ENCODE results near the gene TRIM54. TPM values are rescaled to one million over a fixed set of nuclear protein-coding genes. Genes with fewer than 3 reads are reported as not detected.

The TRIM54 gene
- total and polyA plus RNA-seq, 4 experiments from 2014 or later: 0.17 TPM; not detected in 3

DNA sequence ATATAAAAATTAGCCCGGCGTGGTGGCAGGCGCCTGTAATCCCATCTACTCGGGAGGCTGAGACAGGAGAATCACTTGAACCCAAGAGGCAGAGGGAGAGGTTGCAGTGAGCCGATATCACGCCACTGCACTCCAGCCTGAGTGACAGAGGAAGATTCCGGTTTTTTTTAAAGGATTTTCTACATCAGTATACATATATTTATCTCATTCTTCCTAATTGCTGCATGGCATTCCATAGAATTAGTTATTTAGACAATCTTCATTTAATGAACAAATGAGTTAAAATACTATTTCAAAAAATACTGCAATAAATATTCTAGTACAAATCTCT is 72.3 kb downstream of the TRIM54 start:
- Histone ChIP-seq H3K4me3 (ENCODE audit: low read length in 2 of 2) (no peak overlapping the region), H3K4me1 (ENCODE audit: insufficient read depth, low read length) (peaks cover 53% of the 10 kb centered on the region), H3K36me3 (ENCODE audit: insufficient read depth, low read length) (no peaks in the 10 kb centered on the region), H3K27ac (ENCODE audit: low read depth, low read length) (no peak overlapping the region), H3K27me3 (ENCODE audit: insufficient read depth, low read length) (no peaks in the 10 kb centered on the region), H3K9me3 (ENCODE audit: control insufficient read depth in 1 of 2, low read length in 2 of 2) (no peaks in the 10 kb centered on the region)
- ChIA-PET CTCF (ENCODE audit: partially characterized antibody) (interaction anchor here (1.5 kb wide), 1 partner anchor 15 kb away, joined by 8 read pairs; no protein-coding TSS in a partner anchor), POLR2A (ENCODE audit: partially characterized antibody) (no interaction called here)
- peak overlapping the region in 3 of 7 donors; percentile 14 to 99 (median 37) for H3K27ac Mint-ChIP-seq
- peak overlapping the region in 5 of 8 donors; percentile 15 to 54 (median 43) for H3K4me3 Mint-ChIP-seq
- H3K4me1 Mint-ChIP-seq: peaks cover 44 to 76% (median 56%) of the 10 kb centered on the region in 4 donors
- H3K36me3 Mint-ChIP-seq: peaks cover 7 to 29% of the 10 kb centered on the region in 2 donors
- DNase-seq: no peak
- intact Hi-C loops (cut with micrococcal nuclease): no loop called here
- peaks cover 0 to 5% (median 0%) of the 10 kb centered on the region in 8 donors for H3K9me3 Mint-ChIP-seq
- H3K27me3 Mint-ChIP-seq: no peaks in the 10 kb centered on the region

DNA sequence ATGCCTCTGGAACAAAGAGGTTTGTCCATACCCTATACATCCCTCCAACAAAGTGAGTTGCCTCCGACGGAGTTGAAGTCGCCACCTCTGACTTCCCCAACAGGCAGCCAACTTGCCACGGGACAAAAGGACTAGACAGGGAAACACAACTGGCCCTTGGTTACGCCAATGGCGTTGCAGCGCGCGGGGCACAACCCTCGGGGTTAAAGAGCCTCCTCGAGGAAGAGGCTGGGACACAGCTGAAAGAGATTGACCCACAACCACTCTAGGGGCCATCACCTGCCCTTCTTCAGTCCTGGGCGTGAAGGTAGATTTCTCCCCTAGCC is 73.8 kb downstream of the TRIM54 start:
- H3K4me1 Mint-ChIP-seq: peaks cover 38 to 68% (median 51%) of the 10 kb centered on the region in 4 donors
- Histone ChIP-seq H3K27me3 (ENCODE audit: insufficient read depth, low read length) (no peaks in the 10 kb centered on the region), H3K9me3 (ENCODE audit: control insufficient read depth in 1 of 2, low read length in 2 of 2) (no peaks in the 10 kb centered on the region), H3K36me3 (ENCODE audit: insufficient read depth, low read length) (no peaks in the 10 kb centered on the region), H3K4me1 (ENCODE audit: insufficient read depth, low read length) (peaks cover 53% of the 10 kb centered on the region), H3K4me3 (ENCODE audit: low read length in 2 of 2) (peak overlapping the region; percentile 49 to 75), H3K27ac (ENCODE audit: low read depth, low read length) (peak overlapping the region; percentile 85)
- H3K27ac Mint-ChIP-seq: peak overlapping the region; percentile 96 to 100 (median 99)
- POLR2A ChIA-PET (ENCODE audit: partially characterized antibody): interaction anchor here (0.9 to 2.9 kb wide), 11 partner anchors 11 to 308 kb away, joined by 3 to 49 read pairs (median 6); partner anchors contain the start of genes EIF2B4, MPV17, NRBP1 and PPM1G
- peak overlapping the region; percentile 96 to 100 (median 98) for H3K4me3 Mint-ChIP-seq
- H3K9me3 Mint-ChIP-seq: peaks cover 0 to 5% (median 0%) of the 10 kb centered on the region in 8 donors
- H3K27me3 Mint-ChIP-seq: no peaks in the 10 kb centered on the region
- CTCF ChIA-PET (ENCODE audit: partially characterized antibody): interaction anchor here (0.9 to 2.6 kb wide), 3 partner anchors 9 to 53 kb away, joined by 3 to 16 read pairs (median 4); partner anchors contain the start of genes EIF2B4 and SNX17
- DNase-seq: no peak
- intact Hi-C loops (cut with micrococcal nuclease): loop anchor here (1.0 to 5.0 kb wide), 7 partner anchors 14 to 271 kb away; partner anchors contain the start of genes CCDC121, EIF2B4, GPN1 and IFT172
- peaks cover 4 to 24% of the 10 kb centered on the region in 2 donors for H3K36me3 Mint-ChIP-seq

DNA sequence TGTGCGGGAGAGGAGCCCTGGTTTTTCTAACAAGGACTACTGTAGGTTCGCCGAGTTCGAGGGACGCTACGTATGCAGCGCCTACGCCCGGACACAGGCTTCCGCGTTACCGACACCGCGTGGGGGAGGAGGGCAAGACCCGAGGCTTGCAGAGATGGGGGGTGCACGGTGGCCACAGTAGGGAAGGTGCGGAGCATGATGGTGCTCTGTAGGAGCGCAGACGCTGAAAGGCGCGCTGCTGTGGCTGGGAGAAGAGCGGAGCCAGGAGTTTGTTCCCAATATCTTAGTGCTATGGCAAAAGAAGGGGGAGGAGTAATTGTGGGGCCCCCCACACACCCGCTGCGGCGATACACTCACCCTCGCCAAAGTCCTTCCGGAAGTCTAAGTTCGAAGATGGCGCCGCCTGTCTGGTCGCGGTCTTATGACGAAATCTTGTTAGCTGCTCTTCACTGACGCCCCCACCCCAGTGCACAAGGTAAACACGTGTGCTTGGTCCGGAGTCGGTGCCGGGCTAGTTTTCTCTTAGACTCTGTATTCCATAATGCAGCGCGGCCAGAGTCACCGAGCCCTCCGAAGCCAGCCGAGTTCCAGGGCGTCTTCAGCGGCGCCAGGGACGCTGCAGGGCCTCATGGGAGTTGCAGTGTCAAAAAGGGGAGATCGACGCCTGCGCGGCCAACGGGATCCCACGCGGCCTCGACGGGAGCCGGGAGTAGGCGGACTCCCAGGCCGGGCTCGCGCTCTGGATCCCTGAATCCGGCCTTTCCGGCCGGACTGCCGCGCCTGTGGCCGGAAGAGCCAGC is 74.4 kb downstream of the TRIM54 start, which contains the start of gene GTF3C2:
Gene GTF3C2, minus strand, starts transcription at position 383 of the 800 bp plus-strand sequence. CDS start 13,210 bp downstream, outside the sequence.
- peaks cover 0 to 5% (median 0%) of the 10 kb centered on the region in 8 donors for H3K9me3 Mint-ChIP-seq
- H3K4me1 ChIP-seq (ENCODE audit: insufficient read depth, low read length): peaks cover 51% of the 10 kb centered on the region

More for the DNA sequence above, 74.4 kb downstream of the TRIM54 start, which contains the start of gene GTF3C2:
- Histone ChIP-seq H3K27ac (ENCODE audit: low read depth, low read length) (peak within 1 kb of the TSS; percentile 85), H3K4me3 (ENCODE audit: low read length in 2 of 2) (peak within 1 kb of the TSS; percentile 49 to 75), H3K36me3 (ENCODE audit: insufficient read depth, low read length) (no peaks in the 10 kb centered on the region), H3K27me3 (ENCODE audit: insufficient read depth, low read length) (no peaks in the 10 kb centered on the region), H3K9me3 (ENCODE audit: control insufficient read depth in 1 of 2, low read length in 2 of 2) (no peaks in the 10 kb centered on the region)
- Mint-ChIP-seq H3K4me3 (peak within 1 kb of the TSS; percentile 96 to 100 (median 98)), H3K27ac (peak within 1 kb of the TSS; percentile 96 to 100 (median 99)), H3K36me3 (peaks cover 4 to 24% of the 10 kb centered on the region in 2 donors), H3K4me1 (peaks cover 36 to 64% (median 48%) of the 10 kb centered on the region in 4 donors), H3K27me3 (no peaks in the 10 kb centered on the region)
- intact Hi-C loops (cut with micrococcal nuclease): loop anchor here (1.0 to 5.0 kb wide), 7 partner anchors 14 to 271 kb away; partner anchors contain the start of genes CCDC121, EIF2B4, GPN1 and IFT172
- POLR2A ChIA-PET (ENCODE audit: partially characterized antibody): interaction anchor here (0.7 to 2.9 kb wide), 14 partner anchors 10 to 307 kb away, joined by 3 to 49 read pairs (median 4); partner anchors contain the start of genes EIF2B4, MPV17, NRBP1 and OST4
- CTCF ChIA-PET (ENCODE audit: partially characterized antibody): interaction anchor here (2.6 kb wide), 1 partner anchor 13 kb away, joined by 16 read pairs; the partner anchor contains the start of genes EIF2B4 and SNX17
- peak; percentile 93 to 97 (median 93) for DNase-seq

Other genes starting within 250 kb of the TRIM54 start
- 10 to 100 TPM; 97.3 to 99.8 TPM for gene TMEM214, start 249.5 kb upstream of the TRIM54 start, total RNA-seq
- 10 to 100 TPM; 25.6 to 34.5 TPM for gene TMEM214, start 249.5 kb upstream of the TRIM54 start, polyA plus RNA-seq
- 10 to 100 TPM; 12.2 to 14.9 TPM for gene AGBL5, start 230.8 kb upstream of the TRIM54 start, total RNA-seq
- 1 to 10 TPM; 7.4 to 9.3 TPM for gene AGBL5, start 230.8 kb upstream of the TRIM54 start, polyA plus RNA-seq
- 100 to 1,000 TPM; 269 to 296 TPM for gene OST4, start 210.8 kb upstream of the TRIM54 start, total RNA-seq
- 100 to 1,000 TPM; 877 to 958 TPM for gene OST4, start 210.8 kb upstream of the TRIM54 start, polyA plus RNA-seq
- under 1 TPM; 0.33 to 0.81 TPM for gene EMILIN1, start 203.8 kb upstream of the TRIM54 start, total RNA-seq
- gene EMILIN1, start 203.8 kb upstream of the TRIM54 start, polyA plus RNA-seq: under 1 TPM; 0.35 to 0.67 TPM
- gene KHK, start 195.7 kb upstream of the TRIM54 start, total RNA-seq: 1 to 10 TPM; 6.0 to 8.6 TPM
- gene KHK, start 195.7 kb upstream of the TRIM54 start, polyA plus RNA-seq: 1 to 10 TPM; 6.3 to 8.2 TPM
- gene CGREF1, start 163.3 kb upstream of the TRIM54 start, total RNA-seq: under 1 TPM in 1 of 2 experiments, not detected in 1; 0.47 TPM
- gene CGREF1, start 163.3 kb upstream of the TRIM54 start, polyA plus RNA-seq: under 1 TPM in 1 of 2 donors, not detected in 1; 0.36 TPM
- gene ABHD1, start 158.6 kb upstream of the TRIM54 start, total RNA-seq: 1 to 10 TPM; 1.3 to 2.1 TPM
- 1 to 10 TPM in 1 of 2 donors, under 1 TPM in 1; 0.49 to 1.1 TPM for gene ABHD1, start 158.6 kb upstream of the TRIM54 start, polyA plus RNA-seq
- 10 to 100 TPM; 64.5 to 65.3 TPM for gene PREB, start 147.8 kb upstream of the TRIM54 start, total RNA-seq
- 10 to 100 TPM; 65.5 to 74.2 TPM for gene PREB, start 147.8 kb upstream of the TRIM54 start, polyA plus RNA-seq
- not detected for gene PRR30, start 143.0 kb upstream of the TRIM54 start, total RNA-seq
- not detected for gene PRR30, start 143.0 kb upstream of the TRIM54 start, polyA plus RNA-seq
- not detected for gene TCF23, start 133.4 kb upstream of the TRIM54 start, total RNA-seq
- not detected for gene TCF23, start 133.4 kb upstream of the TRIM54 start, polyA plus RNA-seq
- gene ATRAID, start 70.4 kb upstream of the TRIM54 start, total RNA-seq: 100 to 1,000 TPM; 103 to 109 TPM
- 100 to 1,000 TPM; 279 to 443 TPM for gene ATRAID, start 70.4 kb upstream of the TRIM54 start, polyA plus RNA-seq
- 10 to 100 TPM; 21.9 to 25.1 TPM for gene SLC5A6, start 70.2 kb upstream of the TRIM54 start, total RNA-seq
- gene SLC5A6, start 70.2 kb upstream of the TRIM54 start, polyA plus RNA-seq: 10 to 100 TPM; 18.9 to 21.7 TPM
- gene CAD, start 65.1 kb upstream of the TRIM54 start, total RNA-seq: 10 to 100 TPM; 47.6 to 49.3 TPM
- gene CAD, start 65.1 kb upstream of the TRIM54 start, polyA plus RNA-seq: 10 to 100 TPM; 11.3 to 24.1 TPM
- not detected for gene SLC30A3, start 19.4 kb upstream of the TRIM54 start, total RNA-seq
- not detected for gene SLC30A3, start 19.4 kb upstream of the TRIM54 start, polyA plus RNA-seq
- not detected for gene DNAJC5G, start 7.0 kb upstream of the TRIM54 start, total RNA-seq
- not detected for gene DNAJC5G, start 7.0 kb upstream of the TRIM54 start, polyA plus RNA-seq
- 1 to 10 TPM; 5.1 to 5.4 TPM for gene UCN, start 26.0 kb downstream of the TRIM54 start, total RNA-seq
- under 1 TPM in 1 of 2 donors, not detected in 1; 0.84 TPM for gene UCN, start 26.0 kb downstream of the TRIM54 start, polyA plus RNA-seq
- gene MPV17, start 40.7 kb downstream of the TRIM54 start, total RNA-seq: 10 to 100 TPM; 89.3 to 93.3 TPM
- gene MPV17, start 40.7 kb downstream of the TRIM54 start, polyA plus RNA-seq: 100 to 1,000 TPM; 125 to 162 TPM
- gene GTF3C2, start 74.3 kb downstream of the TRIM54 start, total RNA-seq: 10 to 100 TPM; 82.9 to 90.8 TPM
- 10 to 100 TPM; 37.7 to 51.8 TPM for gene GTF3C2, start 74.3 kb downstream of the TRIM54 start, polyA plus RNA-seq
- gene EIF2B4, start 87.9 kb downstream of the TRIM54 start, total RNA-seq: 10 to 100 TPM; 48.4 to 56.0 TPM
- 10 to 100 TPM; 33.4 to 35.1 TPM for gene EIF2B4, start 87.9 kb downstream of the TRIM54 start, polyA plus RNA-seq
- gene SNX17, start 88.2 kb downstream of the TRIM54 start, total RNA-seq: 100 to 1,000 TPM; 122 to 130 TPM
- 100 to 1,000 TPM; 178 to 304 TPM for gene SNX17, start 88.2 kb downstream of the TRIM54 start, polyA plus RNA-seq
- gene ZNF513, start 98.3 kb downstream of the TRIM54 start, total RNA-seq: 10 to 100 TPM; 17.6 to 20.1 TPM
- gene ZNF513, start 98.3 kb downstream of the TRIM54 start, polyA plus RNA-seq: 1 to 10 TPM; 3.7 to 6.3 TPM
- 10 to 100 TPM; 53.8 to 56.1 TPM for gene PPM1G, start 127.2 kb downstream of the TRIM54 start, total RNA-seq
- gene PPM1G, start 127.2 kb downstream of the TRIM54 start, polyA plus RNA-seq: 10 to 100 TPM; 76.7 to 99.4 TPM
- 100 to 1,000 TPM; 115 to 119 TPM for gene NRBP1, start 146.2 kb downstream of the TRIM54 start, total RNA-seq
- gene NRBP1, start 146.2 kb downstream of the TRIM54 start, polyA plus RNA-seq: 100 to 1,000 TPM; 118 to 125 TPM
- gene KRTCAP3, start 160.0 kb downstream of the TRIM54 start, total RNA-seq: 10 to 100 TPM; 23.6 to 23.9 TPM
- 1 to 10 TPM; 1.8 to 9.4 TPM for gene KRTCAP3, start 160.0 kb downstream of the TRIM54 start, polyA plus RNA-seq
- 10 to 100 TPM; 23.6 to 24.4 TPM for gene IFT172, start 207.3 kb downstream of the TRIM54 start, total RNA-seq
- 1 to 10 TPM; 2.1 to 5.2 TPM for gene IFT172, start 207.3 kb downstream of the TRIM54 start, polyA plus RNA-seq
- not detected for gene FNDC4, start 212.8 kb downstream of the TRIM54 start, total RNA-seq
- under 1 TPM in 1 of 2 donors, not detected in 1; 0.11 TPM for gene FNDC4, start 212.8 kb downstream of the TRIM54 start, polyA plus RNA-seq
- not detected for gene GCKR, start 214.4 kb downstream of the TRIM54 start, total RNA-seq
- not detected for gene GCKR, start 214.4 kb downstream of the TRIM54 start, polyA plus RNA-seq

All from CD4-positive, alpha-beta memory T cell (primary cell).